HepG2 (cell line): ENCODE results near the gene UBE2B. TPM values are rescaled to one million over a fixed set of nuclear protein-coding genes. Genes with fewer than 3 reads are reported as not detected.
A peak's percentile ranks its signal among the peaks of the same experiment; 100 is the strongest.

Experiments
- ARID2 ChIP-seq: sonication (generic); formaldehyde crosslinking; IDR thresholded peaks from 2 replicates; pipeline ENCODE4 v1.8.1; 2022; ENCODE audit warnings: mild to moderate bottlenecking, missing genetic modification reagents, borderline replicate concordance
- ARNTL ChIP-seq: sonication (generic); formaldehyde crosslinking; IDR thresholded peaks from 2 replicates; pipeline ENCODE4 v1.4.0; 2020; ENCODE audit warnings: mild to moderate bottlenecking, missing genetic modification reagents
- ATF5 ChIP-seq: sonication (generic); formaldehyde crosslinking; IDR thresholded peaks from 2 replicates; pipeline ENCODE4 v1.4.0; 2020; ENCODE audit warnings: mild to moderate bottlenecking, low read depth, missing genetic modification reagents
- CBFB ChIP-seq: sonication (generic); formaldehyde crosslinking; IDR thresholded peaks from 2 replicates; pipeline ENCODE4 v1.4.0; 2020; ENCODE audit warnings: missing genetic modification reagents
- KDM6A ChIP-seq: IDR thresholded peaks from 2 replicates; pipeline ENCODE4 v1.6.1; 2016; ENCODE audit warnings: low read depth
- MED1 ChIP-seq: sonication (generic); formaldehyde crosslinking; IDR thresholded peaks from 2 replicates; pipeline ENCODE4 v1.4.0; 2020; ENCODE audit warnings: missing genetic modification reagents
- NR2F1 ChIP-seq, 2 experiments: fragments of 450-650 bp in 1 of 2; formaldehyde crosslinking in 1 of 2; IDR thresholded peaks; 2 replicates each; pipeline versions ENCODE4 v1.5.0 to v1.6.1; 2016 to 2020; ENCODE audit warnings: mild to moderate bottlenecking in 1 of 2, missing compliant biosample characterization in 1 of 2, missing genetic modification reagents in 1 of 2, moderate library complexity in 1 of 2
- REST ChIP-seq, 2 experiments: IDR thresholded peaks; 2 replicates each; pipeline ENCODE4 v1.6.1; 2011 to 2012; ENCODE audit warnings: low read length in 2 of 2, borderline replicate concordance in 1 of 2, low read depth in 1 of 2, mild to moderate bottlenecking in 1 of 2, moderate library complexity in 1 of 2
- ZBTB42 ChIP-seq: sonication (generic); formaldehyde crosslinking; IDR thresholded peaks from 2 replicates; pipeline ENCODE4 v1.5.0; 2020; ENCODE audit warnings: mild to moderate bottlenecking, missing genetic modification reagents
- polyA plus RNA-seq, 8 experiments: library from polyadenylated mRNA; depleted of rRNA in 3 of 8; stranded (reverse) in 7 of 8; unstranded in 1 of 8; fragments of >200 nt; fragmentation: Illumina TruSeq in 4 of 8; extraction: Trizol in 4 of 8; gene quantifications; 2 replicates each; pipeline versions ENCODE4 v1.2.1 to v1.2.3, GENCODE V29; 2011 to 2016; ENCODE audit warnings: low read depth in 4 of 8, missing spikeins in 1 of 8, mixed read lengths in 1 of 8; ENCODE audit not compliant: insufficient read depth in 1 of 8
- total RNA-seq, 5 experiments: library from RNA; depleted of rRNA; stranded (reverse); fragments of >200 nt; fragmentation: Illumina TruSeq; extraction: Trizol; gene quantifications; 2 replicates each; pipeline ENCODE4 v1.2.3, GENCODE V29; 2016; ENCODE audit warnings: low read depth in 1 of 5
- TF ChIP-seq, protein P1 (sequence below): sonication (generic); formaldehyde crosslinking; IDR thresholded peaks from 2 replicates; pipeline ENCODE4 v1.4.0; 2020; ENCODE audit warnings: missing genetic modification reagents
- TF ChIP-seq, protein P2 (sequence below): sonication (generic); formaldehyde crosslinking; IDR thresholded peaks from 2 replicates; pipeline ENCODE4 v1.5.1; 2020; ENCODE audit warnings: missing genetic modification reagents, mild to moderate bottlenecking, borderline replicate concordance
- TF ChIP-seq, protein P3 (sequence below): sonication (generic); IDR thresholded peaks from 2 replicates; pipeline ENCODE4 v1.6.1; 2016; ENCODE audit warnings: low read depth, borderline replicate concordance
- TF ChIP-seq, protein P4 (sequence below): sonication (generic); formaldehyde crosslinking; IDR thresholded peaks from 2 replicates; pipeline ENCODE4 v1.4.0; 2020; ENCODE audit warnings: mild to moderate bottlenecking, missing genetic modification reagents
- TF ChIP-seq, protein P5 (sequence below): IDR thresholded peaks from 2 replicates; pipeline ENCODE4 v1.6.1; 2016; ENCODE audit warnings: mild to moderate bottlenecking, missing biosample characterization, missing genetic modification reagents

UBE2B gene
- total and polyA plus RNA-seq, 2 of the 13 experiments (the other 11 are each of a cell fraction or from before 2014, with no cell fraction given) = 25.2 to 56.0 TPM

- TF ChIP-seq, protein P1, sequence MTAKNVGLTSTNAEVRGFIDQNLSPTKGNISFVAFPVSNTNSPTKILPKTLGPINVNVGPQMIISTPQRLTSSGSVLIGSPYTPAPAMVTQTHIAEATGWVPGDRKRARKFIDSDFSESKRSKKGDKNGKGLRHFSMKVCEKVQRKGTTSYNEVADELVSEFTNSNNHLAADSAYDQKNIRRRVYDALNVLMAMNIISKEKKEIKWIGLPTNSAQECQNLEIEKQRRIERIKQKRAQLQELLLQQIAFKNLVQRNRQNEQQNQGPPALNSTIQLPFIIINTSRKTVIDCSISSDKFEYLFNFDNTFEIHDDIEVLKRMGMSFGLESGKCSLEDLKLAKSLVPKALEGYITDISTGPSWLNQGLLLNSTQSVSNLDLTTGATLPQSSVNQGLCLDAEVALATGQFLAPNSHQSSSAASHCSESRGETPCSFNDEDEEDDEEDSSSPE = peak; percentile 93
- TF ChIP-seq MED1 = peak; percentile 90
- TF ChIP-seq, protein P2, sequence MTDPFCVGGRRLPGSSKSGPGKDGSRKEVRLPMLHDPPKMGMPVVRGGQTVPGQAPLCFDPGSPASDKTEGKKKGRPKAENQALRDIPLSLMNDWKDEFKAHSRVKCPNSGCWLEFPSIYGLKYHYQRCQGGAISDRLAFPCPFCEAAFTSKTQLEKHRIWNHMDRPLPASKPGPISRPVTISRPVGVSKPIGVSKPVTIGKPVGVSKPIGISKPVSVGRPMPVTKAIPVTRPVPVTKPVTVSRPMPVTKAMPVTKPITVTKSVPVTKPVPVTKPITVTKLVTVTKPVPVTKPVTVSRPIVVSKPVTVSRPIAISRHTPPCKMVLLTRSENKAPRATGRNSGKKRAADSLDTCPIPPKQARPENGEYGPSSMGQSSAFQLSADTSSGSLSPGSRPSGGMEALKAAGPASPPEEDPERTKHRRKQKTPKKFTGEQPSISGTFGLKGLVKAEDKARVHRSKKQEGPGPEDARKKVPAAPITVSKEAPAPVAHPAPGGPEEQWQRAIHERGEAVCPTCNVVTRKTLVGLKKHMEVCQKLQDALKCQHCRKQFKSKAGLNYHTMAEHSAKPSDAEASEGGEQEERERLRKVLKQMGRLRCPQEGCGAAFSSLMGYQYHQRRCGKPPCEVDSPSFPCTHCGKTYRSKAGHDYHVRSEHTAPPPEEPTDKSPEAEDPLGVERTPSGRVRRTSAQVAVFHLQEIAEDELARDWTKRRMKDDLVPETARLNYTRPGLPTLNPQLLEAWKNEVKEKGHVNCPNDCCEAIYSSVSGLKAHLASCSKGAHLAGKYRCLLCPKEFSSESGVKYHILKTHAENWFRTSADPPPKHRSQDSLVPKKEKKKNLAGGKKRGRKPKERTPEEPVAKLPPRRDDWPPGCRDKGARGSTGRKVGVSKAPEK (CRISPR knock-in tag) = no peak
- peak; percentile 95 for TF ChIP-seq CBFB (CRISPR knock-in tag)
- 0 out of 2 replicates have a peak, but pooled peaks have one; percentile 62 for TF ChIP-seq ATF5 (CRISPR knock-in tag)
- no peak for TF ChIP-seq ARNTL (CRISPR knock-in tag)
- TF ChIP-seq ARID2 (CRISPR knock-in tag) = peak; percentile 70; the same call in 1 of the 2 replicates
- TF ChIP-seq REST (IDR thresholded peaks at IDR 0.05; ENCODE audit: borderline replicate concordance in 1 of 2, low read depth in 1 of 2, low read length in 2 of 2) = no peak
- TF ChIP-seq NR2F1 (CRISPR knock-in tag; IDR thresholded peaks at IDR 0.05) = no peak
- no peak for TF ChIP-seq KDM6A (CRISPR knock-in tag)
- TF ChIP-seq, protein P3, sequence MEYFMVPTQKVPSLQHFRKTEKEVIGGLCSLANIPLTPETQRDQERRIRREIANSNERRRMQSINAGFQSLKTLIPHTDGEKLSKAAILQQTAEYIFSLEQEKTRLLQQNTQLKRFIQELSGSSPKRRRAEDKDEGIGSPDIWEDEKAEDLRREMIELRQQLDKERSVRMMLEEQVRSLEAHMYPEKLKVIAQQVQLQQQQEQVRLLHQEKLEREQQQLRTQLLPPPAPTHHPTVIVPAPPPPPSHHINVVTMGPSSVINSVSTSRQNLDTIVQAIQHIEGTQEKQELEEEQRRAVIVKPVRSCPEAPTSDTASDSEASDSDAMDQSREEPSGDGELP = peak; percentile 59; the same call in 1 of the 2 replicates
- TF ChIP-seq, protein P4, sequence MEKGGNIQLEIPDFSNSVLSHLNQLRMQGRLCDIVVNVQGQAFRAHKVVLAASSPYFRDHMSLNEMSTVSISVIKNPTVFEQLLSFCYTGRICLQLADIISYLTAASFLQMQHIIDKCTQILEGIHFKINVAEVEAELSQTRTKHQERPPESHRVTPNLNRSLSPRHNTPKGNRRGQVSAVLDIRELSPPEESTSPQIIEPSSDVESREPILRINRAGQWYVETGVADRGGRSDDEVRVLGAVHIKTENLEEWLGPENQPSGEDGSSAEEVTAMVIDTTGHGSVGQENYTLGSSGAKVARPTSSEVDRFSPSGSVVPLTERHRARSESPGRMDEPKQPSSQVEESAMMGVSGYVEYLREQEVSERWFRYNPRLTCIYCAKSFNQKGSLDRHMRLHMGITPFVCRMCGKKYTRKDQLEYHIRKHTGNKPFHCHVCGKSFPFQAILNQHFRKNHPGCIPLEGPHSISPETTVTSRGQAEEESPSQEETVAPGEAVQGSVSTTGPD (CRISPR knock-in tag) = no peak
- no peak; the same call in 1 of the 2 replicates for TF ChIP-seq ZBTB42
- TF ChIP-seq, protein P5, sequence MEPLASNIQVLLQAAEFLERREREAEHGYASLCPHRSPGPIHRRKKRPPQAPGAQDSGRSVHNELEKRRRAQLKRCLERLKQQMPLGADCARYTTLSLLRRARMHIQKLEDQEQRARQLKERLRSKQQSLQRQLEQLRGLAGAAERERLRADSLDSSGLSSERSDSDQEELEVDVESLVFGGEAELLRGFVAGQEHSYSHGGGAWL (CRISPR knock-in tag) = peak; percentile 90; the same call in 1 of the 2 replicates
These were observed 40.3 kb downstream of the UBE2B start, which contains the start of gene CDKN2AIPNL (continued) for GRCh38 chr5:134411546-134412266.
